GM19463 (cell line): Measurements from ENCODE around the gene ATP9B.

Experiments
- ATAC-seq: cut with Tn5 transposase; IDR thresholded peaks from one replicate; pipeline ENCODE4 v1.9.1; 2021; ENCODE audit warnings: mild to moderate bottlenecking, moderate library complexity; ENCODE audit not compliant: unreplicated experiment

The ATP9B gene

GRCh38 chr18:79195716-79196683 is 126.8 kb downstream of the ATP9B start:
- ATAC-seq = no peak

DNA sequence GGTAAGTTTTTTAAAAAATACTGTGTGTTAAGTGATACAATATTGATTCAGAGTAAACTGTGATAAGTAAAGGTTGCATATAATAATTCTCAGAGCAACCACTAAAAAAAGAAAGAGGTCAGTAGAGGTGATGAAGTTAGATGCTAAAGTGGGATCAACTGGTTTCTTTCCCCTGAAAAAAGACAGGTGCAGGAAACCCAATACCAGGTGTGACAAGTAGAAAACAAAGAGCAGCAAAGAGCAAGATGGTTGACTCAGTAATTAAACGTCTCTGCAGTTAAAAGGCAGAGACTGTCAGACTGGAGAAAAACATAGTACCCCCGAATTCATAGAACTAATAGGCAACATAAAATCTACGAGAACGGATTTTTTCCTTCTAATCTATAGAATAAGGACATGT is 128.3 kb downstream of the ATP9B start:
- no peak for ATAC-seq

DNA sequence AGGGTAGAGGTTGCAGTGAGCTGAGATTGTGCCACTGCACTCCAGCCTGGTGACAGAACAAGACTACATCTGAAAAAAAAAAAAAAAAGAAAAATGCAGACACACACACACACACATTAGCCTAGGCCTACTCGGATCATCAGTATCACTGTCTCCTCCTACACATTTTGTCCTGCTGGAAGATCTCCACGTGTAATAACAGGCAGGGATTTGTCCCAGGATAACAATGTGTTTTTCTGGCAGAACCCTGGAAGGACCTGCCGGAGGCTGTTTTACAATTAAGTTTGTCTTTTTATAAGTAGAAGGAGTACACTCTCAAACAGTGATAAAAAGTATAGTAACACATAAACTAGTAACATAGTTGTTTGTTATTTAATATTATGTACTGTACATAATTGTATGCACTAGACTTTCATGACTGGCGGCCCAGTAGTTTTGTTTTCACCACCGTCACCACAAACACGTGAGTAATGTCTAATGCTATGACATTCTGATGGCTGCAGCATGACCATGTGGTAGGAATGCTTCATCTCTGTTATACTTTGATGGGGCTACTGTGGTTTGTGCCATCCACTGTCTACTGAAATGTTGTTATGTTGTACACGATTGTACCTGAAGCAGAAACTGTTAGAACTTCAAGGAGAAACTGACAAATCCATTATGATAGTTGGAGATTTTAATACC is 130.6 kb downstream of the ATP9B start:
- ATAC-seq = no peak

DNA sequence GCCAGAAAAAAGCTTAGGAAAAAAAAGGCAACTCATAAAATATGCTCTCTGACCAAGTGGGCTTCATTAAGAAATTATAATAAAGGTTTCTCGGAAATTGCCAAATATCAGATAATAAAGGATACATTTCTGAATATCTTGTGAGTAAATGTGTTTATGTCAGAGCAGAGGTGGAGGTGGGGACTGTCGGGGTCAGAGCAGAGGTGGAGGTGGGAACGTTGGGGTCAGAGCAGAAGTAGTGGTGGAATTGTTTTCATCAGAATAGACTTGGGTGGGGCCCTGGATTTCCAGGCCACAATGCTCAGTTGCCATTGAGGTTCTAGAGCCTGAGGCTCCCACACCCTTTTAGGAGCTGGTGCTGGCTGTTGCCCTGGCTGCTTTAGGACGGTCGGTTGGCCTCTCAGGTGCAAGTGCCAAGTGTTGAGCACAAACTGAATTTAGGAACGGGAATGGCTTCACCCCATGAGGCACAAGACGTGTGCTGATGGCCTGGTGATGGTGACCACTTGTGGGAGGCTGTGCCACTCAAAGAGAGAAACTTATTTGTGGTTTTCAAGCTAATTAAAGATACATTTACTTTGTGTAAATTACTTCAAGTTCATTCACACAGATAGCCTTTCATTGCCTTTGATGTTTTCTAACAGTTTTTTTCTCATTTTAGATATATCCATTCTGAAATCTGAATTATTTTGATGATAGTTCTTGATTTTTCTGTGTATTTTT is 131.5 kb downstream of the ATP9B start:
- ATAC-seq = no peak

GRCh38 chr18:79203017-79203605 is 133.9 kb downstream of the ATP9B start:
- ATAC-seq = no peak

- ATAC-seq = no peak
These were observed 136.0 kb downstream of the ATP9B start for GRCh38 chr18:79204889-79205807.

DNA sequence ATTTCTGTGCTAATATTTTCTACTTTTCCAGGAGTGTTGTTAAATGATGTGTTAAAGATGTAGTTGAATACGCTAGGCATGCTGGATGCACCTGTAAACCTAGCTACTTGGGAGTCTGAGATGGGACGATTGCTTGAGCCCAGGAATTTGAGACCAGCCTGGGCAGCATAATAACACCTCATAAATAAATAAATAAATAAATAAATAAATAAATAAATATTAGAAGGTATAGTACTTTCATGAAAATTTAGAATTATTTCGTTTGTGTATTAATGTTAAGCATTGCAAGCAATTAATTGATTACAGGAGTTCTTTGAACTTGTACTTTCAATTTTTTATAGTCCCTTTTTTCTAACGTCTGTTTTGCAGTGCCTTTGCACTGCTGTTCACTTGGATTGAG is 137.2 kb downstream of the ATP9B start:
- ATAC-seq = no peak

DNA sequence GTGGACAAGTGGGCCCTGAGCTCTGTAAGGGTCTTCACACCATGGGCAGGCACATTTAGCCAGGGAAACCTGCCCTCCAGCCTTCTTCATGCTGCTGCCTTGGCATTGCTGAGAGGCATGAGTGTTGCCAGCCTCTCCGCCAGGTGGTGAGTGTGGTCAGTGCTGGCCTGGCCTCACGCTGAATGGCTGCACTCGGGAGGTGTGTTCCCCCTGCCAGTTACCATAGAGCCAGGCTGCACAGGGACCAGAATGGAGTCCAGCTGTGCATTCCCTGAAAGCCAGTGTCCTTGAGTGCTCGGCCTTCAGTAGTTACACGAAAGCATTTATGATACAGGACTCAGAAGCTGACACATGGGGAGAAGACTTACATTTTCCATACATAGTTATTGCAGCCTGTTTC is 139.7 kb downstream of the ATP9B start:
- no peak for ATAC-seq

- ATAC-seq = no peak
These were observed 141.1 kb downstream of the ATP9B start for GRCh38 chr18:79210002-79210910.

- no peak for ATAC-seq
These were observed 142.7 kb downstream of the ATP9B start for GRCh38 chr18:79211844-79212243.

DNA sequence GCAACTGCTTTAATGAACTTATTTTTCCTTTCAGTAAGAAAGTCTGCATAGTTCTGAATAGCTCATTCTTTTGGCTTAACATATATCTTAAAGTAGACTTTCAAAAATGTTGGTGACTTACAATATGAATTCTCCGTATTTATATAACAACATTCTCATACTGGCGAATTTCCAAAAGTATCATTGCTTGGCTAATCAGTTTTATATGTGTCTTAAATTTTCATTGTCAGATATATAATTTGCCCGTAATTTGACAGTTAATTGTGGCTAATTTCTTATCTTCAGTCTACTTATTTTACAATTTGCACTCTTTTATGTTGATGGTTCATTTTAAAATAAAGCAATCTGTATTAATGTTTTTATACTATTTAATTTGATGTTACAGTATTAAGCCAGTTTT is 144.9 kb downstream of the ATP9B start:
- no peak for ATAC-seq

- ATAC-seq = no peak
These were observed 147.0 kb downstream of the ATP9B start for GRCh38 chr18:79216176-79216575.

- ATAC-seq = no peak
These were observed 148.9 kb downstream of the ATP9B start for GRCh38 chr18:79217979-79218604.

- ATAC-seq = no peak
These were observed 149.5 kb downstream of the ATP9B start for GRCh38 chr18:79218605-79219190.

GRCh38 chr18:79221136-79221535 is 151.9 kb downstream of the ATP9B start:
- ATAC-seq = no peak

DNA sequence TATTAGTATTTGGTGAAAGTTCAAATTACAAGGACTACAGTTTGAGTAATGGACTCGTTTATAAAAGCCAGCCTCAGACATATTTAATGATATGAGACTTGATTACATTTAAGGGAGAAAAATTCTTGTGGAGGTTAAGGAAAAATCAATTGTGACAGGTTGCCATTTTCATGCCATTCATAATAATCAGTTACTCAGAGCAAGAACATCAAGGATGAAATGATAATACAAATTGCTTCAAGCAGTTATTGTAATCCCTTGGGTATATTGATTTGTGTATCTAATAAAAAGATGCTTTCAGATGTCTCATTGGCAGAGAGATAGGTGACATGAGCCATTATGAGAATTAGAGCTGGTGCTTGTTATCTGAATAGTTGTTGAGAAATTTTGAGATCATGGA is 153.6 kb downstream of the ATP9B start:
- no peak for ATAC-seq

GRCh38 chr18:79223431-79223830 is 154.2 kb downstream of the ATP9B start:
- ATAC-seq = peak; percentile 75

- no peak for ATAC-seq
These were observed 155.2 kb downstream of the ATP9B start for GRCh38 chr18:79224381-79224780.
